Thyroid gland (tissue), 4 donors: ENCODE measurements around the gene ESCO1.

Experiments used
- POLR2A ChIP-seq, 2 donors: fragments of 450-650 bp; IDR thresholded peaks; one replicate each; pipeline ENCODE4 v1.6.1; 2017; ENCODE audit warnings: antibody characterized with exemption in 2 of 2, mild to moderate bottlenecking in 2 of 2, moderate library complexity in 1 of 2
- TF ChIP-seq, protein P1 (sequence below), 6 experiments: fragments of 200-600 bp in 3 of 6; fragments of 450-650 bp in 3 of 6; sonication (generic) in 3 of 6; IDR thresholded peaks; one replicate each; pipeline ENCODE4 v1.5.1; 2016 to 2019; ENCODE audit warnings: antibody characterized with exemption in 6 of 6, mild to moderate bottlenecking in 2 of 6, inconsistent platforms in 1 of 6, moderate library complexity in 1 of 6

GRCh38 chr18:21481739-21482138, 118.8 kb downstream of the ESCO1 start:
- TF ChIP-seq, protein P1, sequence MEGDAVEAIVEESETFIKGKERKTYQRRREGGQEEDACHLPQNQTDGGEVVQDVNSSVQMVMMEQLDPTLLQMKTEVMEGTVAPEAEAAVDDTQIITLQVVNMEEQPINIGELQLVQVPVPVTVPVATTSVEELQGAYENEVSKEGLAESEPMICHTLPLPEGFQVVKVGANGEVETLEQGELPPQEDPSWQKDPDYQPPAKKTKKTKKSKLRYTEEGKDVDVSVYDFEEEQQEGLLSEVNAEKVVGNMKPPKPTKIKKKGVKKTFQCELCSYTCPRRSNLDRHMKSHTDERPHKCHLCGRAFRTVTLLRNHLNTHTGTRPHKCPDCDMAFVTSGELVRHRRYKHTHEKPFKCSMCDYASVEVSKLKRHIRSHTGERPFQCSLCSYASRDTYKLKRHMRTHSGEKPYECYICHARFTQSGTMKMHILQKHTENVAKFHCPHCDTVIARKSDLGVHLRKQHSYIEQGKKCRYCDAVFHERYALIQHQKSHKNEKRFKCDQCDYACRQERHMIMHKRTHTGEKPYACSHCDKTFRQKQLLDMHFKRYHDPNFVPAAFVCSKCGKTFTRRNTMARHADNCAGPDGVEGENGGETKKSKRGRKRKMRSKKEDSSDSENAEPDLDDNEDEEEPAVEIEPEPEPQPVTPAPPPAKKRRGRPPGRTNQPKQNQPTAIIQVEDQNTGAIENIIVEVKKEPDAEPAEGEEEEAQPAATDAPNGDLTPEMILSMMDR (IDR thresholded peaks at IDR 0.05): no peak
- TF ChIP-seq POLR2A (IDR thresholded peaks at IDR 0.05): no peak
